ENCODE measurements around the gene PALLD. TPM values are rescaled to one million over a fixed set of nuclear protein-coding genes. Genes with fewer than 3 reads are reported as not detected.

PALLD gene
- polyA plus RNA-seq, 3 donors = 6.1 to 11.8 (median 9.9) TPM

- intact Hi-C loops (cut with micrococcal nuclease) = no loop called here
- peaks cover 0 to 4% (median 4%) of the 10 kb centered on the region in 3 donors for H3K27me3 Mint-ChIP-seq (ENCODE audit: low read depth in 3 of 3)
These were observed 151.0 kb downstream of the PALLD start for GRCh38 chr4:168647646-168648375.

GRCh38 chr4:168648494-168648893 lies 151.6 kb downstream of the PALLD start:
- no peaks in the 10 kb centered on the region for H3K36me3 Mint-ChIP-seq
- no peaks in the 10 kb centered on the region for H3K36me3 ChIP-seq (replicated peaks in 1 of 2; ENCODE audit: control insufficient read depth in 1 of 2, insufficient read depth in 2 of 2, low read length in 2 of 2)
- H3K27me3 ChIP-seq (ENCODE audit: control insufficient read depth in 2 of 2, insufficient read depth in 2 of 2, low read length in 2 of 2) = peaks cover 2% of the 10 kb centered on the region in 2 donors
- no CpG with 5 or more reads among the region's 3 CpGs for WGBS (ENCODE audit: insufficient coverage)
- no peak overlapping the region for H3K4me3 Mint-ChIP-seq
- no peak overlapping the region for H2AFZ ChIP-seq (ENCODE audit: insufficient read depth, low read depth, low read length, poor library complexity, severe bottlenecking)
- DNase-seq = no peak
- H3K9me3 Mint-ChIP-seq = no peaks in the 10 kb centered on the region
- no peaks in the 10 kb centered on the region for H3K9me3 ChIP-seq (replicated peaks in 1 of 2; ENCODE audit: control insufficient read depth in 1 of 2, insufficient read depth in 1 of 2, low read length in 2 of 2)
- intact Hi-C loops (cut with micrococcal nuclease) = no loop called here
- H3K27me3 Mint-ChIP-seq (ENCODE audit: low read depth in 3 of 3) = peaks cover 0 to 4% (median 4%) of the 10 kb centered on the region in 3 donors
- H3K9ac ChIP-seq (ENCODE audit: insufficient read depth, low read length, poor library complexity, severe bottlenecking) = no peak overlapping the region
- TF ChIP-seq CTCF (IDR thresholded peaks at IDR 0.05) = no peak
- no peaks in the 10 kb centered on the region for H3K4me1 ChIP-seq (ENCODE audit: control insufficient read depth in 1 of 2, insufficient read depth in 2 of 2, low read length in 2 of 2)
- H3K4me2 ChIP-seq (replicated peaks; ENCODE audit: extremely low read depth, low read length, poor library complexity, severe bottlenecking) = no peak overlapping the region
- H3K79me2 ChIP-seq (ENCODE audit: insufficient read depth, low read length) = no peaks in the 10 kb centered on the region
- no peaks in the 10 kb centered on the region for H4K20me1 ChIP-seq (ENCODE audit: insufficient read depth, low read length)
- H3K27ac Mint-ChIP-seq = no peak overlapping the region
- H3K4me1 Mint-ChIP-seq = no peaks in the 10 kb centered on the region
- H3K27ac ChIP-seq (ENCODE audit: low read depth in 1 of 2, low read length in 2 of 2) = no peak overlapping the region
- H3K4me3 ChIP-seq (replicated peaks in 1 of 3; ENCODE audit: low read depth in 2 of 3, low read length in 3 of 3) = no peak overlapping the region

More at GRCh38 chr4:168647646-168648375, 151.0 kb downstream of the PALLD start:
- Histone ChIP-seq H3K27me3 (ENCODE audit: control insufficient read depth in 2 of 2, insufficient read depth in 2 of 2, low read length in 2 of 2) (peaks cover 2% of the 10 kb centered on the region in 2 donors), H3K27ac (ENCODE audit: low read depth in 1 of 2, low read length in 2 of 2) (no peak overlapping the region), H3K9me3 (replicated peaks in 1 of 2; ENCODE audit: control insufficient read depth in 1 of 2, insufficient read depth in 1 of 2, low read length in 2 of 2) (no peaks in the 10 kb centered on the region), H2AFZ (ENCODE audit: insufficient read depth, low read depth, low read length, poor library complexity, severe bottlenecking) (no peak overlapping the region), H3K79me2 (ENCODE audit: insufficient read depth, low read length) (no peaks in the 10 kb centered on the region), H3K36me3 (replicated peaks in 1 of 2; ENCODE audit: control insufficient read depth in 1 of 2, insufficient read depth in 2 of 2, low read length in 2 of 2) (no peaks in the 10 kb centered on the region), H3K4me3 (replicated peaks in 1 of 3; ENCODE audit: low read depth in 2 of 3, low read length in 3 of 3) (no peak overlapping the region), H3K9ac (ENCODE audit: insufficient read depth, low read length, poor library complexity, severe bottlenecking) (no peak overlapping the region), H3K4me1 (ENCODE audit: control insufficient read depth in 1 of 2, insufficient read depth in 2 of 2, low read length in 2 of 2) (no peaks in the 10 kb centered on the region), H3K4me2 (replicated peaks; ENCODE audit: extremely low read depth, low read length, poor library complexity, severe bottlenecking) (no peak overlapping the region), H4K20me1 (ENCODE audit: insufficient read depth, low read length) (no peaks in the 10 kb centered on the region)
- Mint-ChIP-seq H3K4me3 (no peak overlapping the region), H3K9me3 (no peaks in the 10 kb centered on the region), H3K4me1 (no peaks in the 10 kb centered on the region), H3K27ac (no peak overlapping the region), H3K36me3 (no peaks in the 10 kb centered on the region)
- no peak for TF ChIP-seq CTCF (IDR thresholded peaks at IDR 0.05)
- DNase-seq = no peak
- 100% methylated on average over 4 of the region's 8 CpGs for WGBS (ENCODE audit: insufficient coverage)

Measured in CD14-positive monocyte (primary cell).